Smooth muscle cell (in vitro differentiated cells): Measurements from ENCODE around the gene MXD3. TPM values are rescaled to one million over a fixed set of nuclear protein-coding genes. Genes with fewer than 3 reads are reported as not detected.

Experiments used
- polyA plus RNA-seq: library from polyadenylated mRNA; unstranded; fragments of >200 nt; fragmentation: Nextera tagmentation; extraction: Ambion mirVana; gene quantifications from 2 replicates; pipeline ENCODE4 v1.2.1, GENCODE V29; 2016
- total RNA-seq: library from RNA; depleted of rRNA; stranded (reverse); fragments of >200 nt; gene quantifications from 2 replicates; pipeline ENCODE4 v1.2.3, GENCODE V29; 2014

The MXD3 gene
- total and polyA plus RNA-seq, 2 experiments from 2014 or later: 8.6 to 15.6 TPM

Other genes with a start within 250 kb of the MXD3 start
- 0.90 and 1.8 TPM in 2 replicates for gene FGFR4, start 225.0 kb downstream of the MXD3 start, total RNA-seq
- gene FGFR4, start 225.0 kb downstream of the MXD3 start, polyA plus RNA-seq: 0.63 and 1.1 TPM in 2 replicates
- 38.2 and 45.2 TPM in 2 replicates for gene NSD1, start 178.1 kb downstream of the MXD3 start, total RNA-seq
- 22.6 and 34.0 TPM in 2 replicates for gene NSD1, start 178.1 kb downstream of the MXD3 start, polyA plus RNA-seq
- 15.3 and 41.8 TPM in 2 replicates for gene RAB24, start 8.2 kb downstream of the MXD3 start, total RNA-seq
- 46.4 and 49.5 TPM in 2 replicates for gene RAB24, start 8.2 kb downstream of the MXD3 start, polyA plus RNA-seq
- gene PRELID1, start 8.1 kb downstream of the MXD3 start, total RNA-seq: 132 and 197 TPM in 2 replicates
- 264 and 268 TPM in 2 replicates for gene PRELID1, start 8.1 kb downstream of the MXD3 start, polyA plus RNA-seq
- gene LMAN2, start 39.8 kb upstream of the MXD3 start, total RNA-seq: 178 and 241 TPM in 2 replicates
- 236 and 253 TPM in 2 replicates for gene LMAN2, start 39.8 kb upstream of the MXD3 start, polyA plus RNA-seq
- 6.0 and 38.5 TPM in 2 replicates for gene RGS14, start 46.0 kb upstream of the MXD3 start, total RNA-seq
- 23.3 and 23.8 TPM in 2 replicates for gene RGS14, start 46.0 kb upstream of the MXD3 start, polyA plus RNA-seq
- gene SLC34A1, start 72.5 kb upstream of the MXD3 start, total RNA-seq: not detected in 2 replicates
- not detected in 2 replicates for gene SLC34A1, start 72.5 kb upstream of the MXD3 start, polyA plus RNA-seq
- not detected in 2 replicates for gene PFN3, start 88.8 kb upstream of the MXD3 start, total RNA-seq
- gene PFN3, start 88.8 kb upstream of the MXD3 start, polyA plus RNA-seq: not detected in 2 replicates
- 1.8 and 3.6 TPM in 2 replicates for gene F12, start 97.7 kb upstream of the MXD3 start, total RNA-seq
- 10.4 and 15.0 TPM in 2 replicates for gene F12, start 97.7 kb upstream of the MXD3 start, polyA plus RNA-seq
- 13.3 and 20.8 TPM in 2 replicates for gene GRK6, start 114.8 kb upstream of the MXD3 start, total RNA-seq
- 28.5 and 33.8 TPM in 2 replicates for gene GRK6, start 114.8 kb upstream of the MXD3 start, polyA plus RNA-seq
- gene PRR7, start 134.9 kb upstream of the MXD3 start, total RNA-seq: 6.5 and 6.7 TPM in 2 replicates
- gene PRR7, start 134.9 kb upstream of the MXD3 start, polyA plus RNA-seq: 31.9 and 33.6 TPM in 2 replicates
- gene DBN1, start 161.7 kb upstream of the MXD3 start, total RNA-seq: 116 and 121 TPM in 2 replicates
- gene DBN1, start 161.7 kb upstream of the MXD3 start, polyA plus RNA-seq: 194 and 202 TPM in 2 replicates
- gene PDLIM7, start 185.7 kb upstream of the MXD3 start, total RNA-seq: 172 and 235 TPM in 2 replicates
- 511 and 635 TPM in 2 replicates for gene PDLIM7, start 185.7 kb upstream of the MXD3 start, polyA plus RNA-seq
- gene DOK3, start 197.9 kb upstream of the MXD3 start, total RNA-seq: 0.58 and 1.5 TPM in 2 replicates
- gene DOK3, start 197.9 kb upstream of the MXD3 start, polyA plus RNA-seq: 1.4 and 3.5 TPM in 2 replicates
- gene DDX41, start 205.1 kb upstream of the MXD3 start, total RNA-seq: 77.2 and 90.0 TPM in 2 replicates
- 72.5 and 80.4 TPM in 2 replicates for gene DDX41, start 205.1 kb upstream of the MXD3 start, polyA plus RNA-seq
- gene FAM193B, start 242.7 kb upstream of the MXD3 start, total RNA-seq: 28.3 and 36.5 TPM in 2 replicates
- 42.8 and 58.2 TPM in 2 replicates for gene FAM193B, start 242.7 kb upstream of the MXD3 start, polyA plus RNA-seq